ENCODE measurements around the gene MAMDC4.

Gene MAMDC4

DNA sequence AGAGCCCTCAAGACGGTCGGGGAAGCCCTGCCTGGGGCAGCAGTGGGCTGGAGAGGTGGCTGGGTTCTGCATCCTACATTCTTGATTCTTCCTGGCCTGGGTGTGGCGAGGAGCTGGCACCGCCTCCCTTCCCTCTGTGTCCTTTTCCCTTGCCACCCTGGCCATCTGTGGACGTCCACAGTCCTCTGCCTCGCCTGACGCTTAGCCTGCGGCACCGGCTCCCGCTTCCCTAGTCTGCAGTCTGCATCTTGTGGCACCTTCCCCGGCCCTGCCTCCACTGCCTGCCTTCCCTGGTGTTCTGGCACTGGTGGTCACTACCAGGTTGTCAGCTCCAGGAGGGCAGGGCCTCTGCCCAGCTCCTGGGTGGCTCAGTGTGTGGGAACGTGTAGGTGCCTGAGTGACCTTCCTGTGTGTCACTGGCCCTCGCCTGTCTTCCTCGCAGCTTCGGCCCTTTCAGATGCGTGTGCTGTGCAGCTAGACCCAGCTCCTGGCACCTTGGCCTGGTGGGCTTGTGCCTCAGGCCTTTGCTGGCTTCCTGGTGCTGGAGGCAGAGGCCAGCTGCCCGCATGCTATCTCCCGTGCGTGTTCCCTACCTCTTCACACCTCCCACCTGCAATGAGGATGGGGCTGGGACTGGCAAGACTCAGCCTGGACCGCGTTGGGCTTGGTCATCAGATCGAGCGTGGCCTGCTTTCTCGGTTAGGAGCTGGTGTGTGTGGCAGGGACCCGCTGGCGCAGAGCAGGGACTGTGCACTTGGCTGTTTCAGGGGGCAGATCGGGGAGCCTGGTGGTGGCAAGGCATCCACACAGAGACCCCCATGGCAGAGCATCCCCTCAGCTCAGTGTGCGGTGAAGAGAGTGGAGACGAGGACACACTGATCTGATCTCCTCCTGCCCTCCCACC, 55.1 kb downstream of the MAMDC4 start:
- Histone ChIP-seq H3K4me1 (peaks cover under 1% of the 10 kb centered on the region), H2AFZ (no peak overlapping the region), H3K4me3 (ENCODE audit: low read depth, low read length) (no peak overlapping the region), H3K79me2 (no peaks in the 10 kb centered on the region), H3K36me3 (ENCODE audit: control insufficient read depth, insufficient read depth, low read length) (no peaks in the 10 kb centered on the region), H3K27me3 (ENCODE audit: control insufficient read depth, insufficient read depth, low read length) (no peaks in the 10 kb centered on the region), H3K27ac (no peak overlapping the region), H3K9me3 (ENCODE audit: control insufficient read depth, low read length) (no peaks in the 10 kb centered on the region), H3K9ac (no peak overlapping the region), H3K4me2 (ENCODE audit: low read length) (no peak overlapping the region)
- TF ChIP-seq, protein P1, sequence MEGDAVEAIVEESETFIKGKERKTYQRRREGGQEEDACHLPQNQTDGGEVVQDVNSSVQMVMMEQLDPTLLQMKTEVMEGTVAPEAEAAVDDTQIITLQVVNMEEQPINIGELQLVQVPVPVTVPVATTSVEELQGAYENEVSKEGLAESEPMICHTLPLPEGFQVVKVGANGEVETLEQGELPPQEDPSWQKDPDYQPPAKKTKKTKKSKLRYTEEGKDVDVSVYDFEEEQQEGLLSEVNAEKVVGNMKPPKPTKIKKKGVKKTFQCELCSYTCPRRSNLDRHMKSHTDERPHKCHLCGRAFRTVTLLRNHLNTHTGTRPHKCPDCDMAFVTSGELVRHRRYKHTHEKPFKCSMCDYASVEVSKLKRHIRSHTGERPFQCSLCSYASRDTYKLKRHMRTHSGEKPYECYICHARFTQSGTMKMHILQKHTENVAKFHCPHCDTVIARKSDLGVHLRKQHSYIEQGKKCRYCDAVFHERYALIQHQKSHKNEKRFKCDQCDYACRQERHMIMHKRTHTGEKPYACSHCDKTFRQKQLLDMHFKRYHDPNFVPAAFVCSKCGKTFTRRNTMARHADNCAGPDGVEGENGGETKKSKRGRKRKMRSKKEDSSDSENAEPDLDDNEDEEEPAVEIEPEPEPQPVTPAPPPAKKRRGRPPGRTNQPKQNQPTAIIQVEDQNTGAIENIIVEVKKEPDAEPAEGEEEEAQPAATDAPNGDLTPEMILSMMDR (IDR thresholded peaks at IDR 0.05), result no peak

Data from parathyroid adenoma (tissue), 2 donors.